ENCODE data around the gene STK17B.

The STK17B gene

DNA sequence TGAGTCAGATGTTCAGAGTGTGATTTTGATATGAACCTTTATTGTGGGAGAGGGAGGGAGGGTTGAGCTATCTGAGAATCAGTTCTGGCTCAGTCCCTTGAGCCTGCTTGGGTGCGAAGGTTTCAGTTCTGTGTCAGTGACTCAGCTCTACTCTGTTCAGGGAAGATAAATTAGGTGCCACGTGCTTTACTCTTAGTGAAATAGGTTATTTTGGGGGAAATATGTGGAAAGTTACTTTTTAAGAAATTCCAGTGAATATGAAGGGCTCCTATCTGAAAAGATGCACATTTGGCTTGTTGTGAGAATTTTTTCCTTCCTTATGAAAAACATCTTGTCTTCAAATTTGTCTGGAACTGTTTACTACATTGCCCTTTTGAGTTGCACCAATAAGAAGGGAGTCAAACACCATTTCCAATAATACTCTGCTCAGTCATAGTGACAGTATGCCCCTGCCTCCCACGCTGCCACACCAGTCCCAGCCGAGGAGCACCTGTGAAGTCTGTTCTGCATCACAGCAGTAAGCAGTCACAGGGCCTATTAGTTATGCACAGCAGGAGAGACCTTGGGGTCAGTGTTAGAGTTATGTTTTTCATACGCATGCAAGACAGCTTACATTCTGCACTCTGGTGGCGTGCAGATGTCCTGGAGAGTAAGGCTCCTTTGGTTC is 69.9 kb downstream of the STK17B start:
- Histone ChIP-seq H3K14ac (ENCODE audit: low read length in 2 of 2) (no peak overlapping the region), H3K4me2 (ENCODE audit: low read length, poor library complexity, severe bottlenecking) (no peak overlapping the region), H2AFZ (ENCODE audit: low read depth, low read length) (no peak overlapping the region), H2AK5ac (ENCODE audit: low read length, severe bottlenecking) (no peak overlapping the region), H3K27ac (ENCODE audit: low read length, poor library complexity, severe bottlenecking) (peak overlapping the region; percentile 10), H3K9ac (ENCODE audit: low read length) (no peak overlapping the region), H2BK120ac (ENCODE audit: low read depth, low read length) (no peak overlapping the region), H3K23ac (ENCODE audit: low read length in 2 of 2) (no peak overlapping the region), H3K4me1 (ENCODE audit: control insufficient read depth, insufficient read depth, low read depth, low read length) (peaks cover 4% of the 10 kb centered on the region), H2BK15ac (ENCODE audit: low read depth, poor library complexity, severe bottlenecking) (no peak overlapping the region), H4K8ac (ENCODE audit: low read length) (no peak overlapping the region), H3K79me1 (replicated peaks; ENCODE audit: low read length, poor library complexity, severe bottlenecking) (no peaks in the 10 kb centered on the region), H3K36me3 (ENCODE audit: control insufficient read depth in 1 of 2, insufficient read depth in 2 of 2, low read depth in 1 of 2, low read length in 2 of 2) (no peaks in the 10 kb centered on the region), H2BK12ac (ENCODE audit: low read length in 2 of 2) (peak overlapping the region in 1 of 2 experiments; percentile 7), H3K4ac (ENCODE audit: low read depth in 1 of 2, low read length in 2 of 2) (peak overlapping the region in 1 of 2 experiments; percentile 6), H3K9me3 (ENCODE audit: control insufficient read depth, low read length) (no peaks in the 10 kb centered on the region), H4K91ac (ENCODE audit: low read length) (peak overlapping the region; percentile 62), H2BK5ac (ENCODE audit: low read depth, low read length, poor library complexity, severe bottlenecking) (no peak overlapping the region), H3K27me3 (ENCODE audit: control insufficient read depth in 1 of 2, insufficient read depth in 1 of 2, low read length in 2 of 2) (no peaks in the 10 kb centered on the region), H3K4me3 (ENCODE audit: insufficient read depth in 1 of 2, low read depth in 1 of 2, low read length in 2 of 2) (no peak overlapping the region), H3K18ac (ENCODE audit: low read depth in 1 of 2, low read length in 2 of 2) (no peak overlapping the region)
- peak; percentile 41 for DNase-seq
- WGBS: 58% methylated on average over 5 of the region's 6 CpGs

- H2AK5ac ChIP-seq (ENCODE audit: low read length, severe bottlenecking): no peak overlapping the region
Observed at GRCh38 chr2:196099916-196100315, 71.5 kb downstream of the STK17B start.

DNA sequence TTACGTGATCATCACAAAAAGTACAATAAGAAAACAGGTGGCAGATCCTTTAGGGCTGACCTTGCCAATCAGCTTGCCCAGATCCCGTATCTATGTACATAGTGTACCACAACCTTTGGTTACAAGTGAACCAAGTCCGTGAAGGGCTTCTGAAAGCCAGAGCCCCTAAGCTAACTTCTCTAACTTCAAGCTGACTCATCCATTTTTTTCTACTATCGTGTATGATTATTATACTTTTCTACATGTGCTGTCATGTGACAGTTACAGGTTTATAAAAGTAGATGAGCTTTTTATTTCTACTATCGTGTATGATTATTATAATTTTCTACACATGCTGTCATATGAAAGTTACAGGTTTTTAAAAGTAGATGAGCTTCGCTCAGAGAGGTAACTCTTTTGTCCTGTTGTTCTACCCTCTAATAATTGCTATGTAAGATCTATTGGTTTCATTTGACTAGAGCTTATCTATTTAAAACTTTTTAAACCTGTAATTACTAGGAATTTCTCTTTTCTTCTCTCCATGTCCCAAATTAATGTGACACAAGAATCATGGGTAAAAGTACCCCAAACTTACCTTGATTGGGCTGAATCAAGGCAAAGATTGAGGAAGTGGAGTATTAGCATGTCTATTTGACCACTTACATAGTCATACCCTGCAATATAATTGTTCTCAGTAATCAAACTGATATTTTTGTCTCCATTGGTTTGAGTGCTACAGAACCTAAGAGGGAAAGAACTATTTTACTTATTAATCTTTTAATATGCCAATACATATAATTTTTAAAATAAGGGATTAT is 73.3 kb downstream of the STK17B start:
- no peak for DNase-seq
- no peaks in the 10 kb centered on the region for H3K27me3 ChIP-seq (ENCODE audit: control insufficient read depth in 1 of 2, insufficient read depth in 1 of 2, low read length in 2 of 2)
- H3K36me3 ChIP-seq (ENCODE audit: control insufficient read depth in 1 of 2, insufficient read depth in 2 of 2, low read depth in 1 of 2, low read length in 2 of 2): no peaks in the 10 kb centered on the region
- H3K14ac ChIP-seq (ENCODE audit: low read length in 2 of 2): no peak overlapping the region
- H3K4me2 ChIP-seq (ENCODE audit: low read length, poor library complexity, severe bottlenecking): no peak overlapping the region
- no peaks in the 10 kb centered on the region for H3K79me1 ChIP-seq (replicated peaks; ENCODE audit: low read length, poor library complexity, severe bottlenecking)
- H3K4me3 ChIP-seq (ENCODE audit: insufficient read depth in 1 of 2, low read depth in 1 of 2, low read length in 2 of 2): no peak overlapping the region
- H3K4me1 ChIP-seq (ENCODE audit: control insufficient read depth, insufficient read depth, low read depth, low read length): peaks cover 4% of the 10 kb centered on the region
- no peak overlapping the region for H2BK120ac ChIP-seq (ENCODE audit: low read depth, low read length)
- no peak overlapping the region for H2BK15ac ChIP-seq (ENCODE audit: low read depth, poor library complexity, severe bottlenecking)
- no peak overlapping the region for H2AK5ac ChIP-seq (ENCODE audit: low read length, severe bottlenecking)
- H2BK12ac ChIP-seq (ENCODE audit: low read length in 2 of 2): no peak overlapping the region
- WGBS: 92% methylated on average over 3 of the region's 6 CpGs
- no peak overlapping the region for H3K23ac ChIP-seq (ENCODE audit: low read length in 2 of 2)
- H2AFZ ChIP-seq (ENCODE audit: low read depth, low read length): no peak overlapping the region
- no peak overlapping the region for H3K27ac ChIP-seq (ENCODE audit: low read length, poor library complexity, severe bottlenecking)
- no peak overlapping the region for H4K8ac ChIP-seq (ENCODE audit: low read length)
- no peak overlapping the region for H3K18ac ChIP-seq (ENCODE audit: low read depth in 1 of 2, low read length in 2 of 2)
- H3K9ac ChIP-seq (ENCODE audit: low read length): no peak overlapping the region
- H3K9me3 ChIP-seq (ENCODE audit: control insufficient read depth, low read length): no peaks in the 10 kb centered on the region
- no peak overlapping the region for H3K4ac ChIP-seq (ENCODE audit: low read depth in 1 of 2, low read length in 2 of 2)
- H4K91ac ChIP-seq (ENCODE audit: low read length): no peak overlapping the region
- H2BK5ac ChIP-seq (ENCODE audit: low read depth, low read length, poor library complexity, severe bottlenecking): no peak overlapping the region

More at GRCh38 chr2:196099916-196100315, 71.5 kb downstream of the STK17B start:
- H3K23ac ChIP-seq (ENCODE audit: low read length in 2 of 2): no peak overlapping the region
- no peak overlapping the region for H3K9ac ChIP-seq (ENCODE audit: low read length)
- 99% methylated on average over 3 of the region's 3 CpGs for WGBS
- no peaks in the 10 kb centered on the region for H3K79me1 ChIP-seq (replicated peaks; ENCODE audit: low read length, poor library complexity, severe bottlenecking)
- no peak overlapping the region for H2BK12ac ChIP-seq (ENCODE audit: low read length in 2 of 2)
- H3K4me2 ChIP-seq (ENCODE audit: low read length, poor library complexity, severe bottlenecking): no peak overlapping the region
- peak overlapping the region; percentile 33 for H4K8ac ChIP-seq (ENCODE audit: low read length)
- H3K9me3 ChIP-seq (ENCODE audit: control insufficient read depth, low read length): no peaks in the 10 kb centered on the region
- no peaks in the 10 kb centered on the region for H3K27me3 ChIP-seq (ENCODE audit: control insufficient read depth in 1 of 2, insufficient read depth in 1 of 2, low read length in 2 of 2)
- no peak overlapping the region for H3K4me3 ChIP-seq (ENCODE audit: insufficient read depth in 1 of 2, low read depth in 1 of 2, low read length in 2 of 2)
- H3K4ac ChIP-seq (ENCODE audit: low read depth in 1 of 2, low read length in 2 of 2): no peak overlapping the region
- H2BK15ac ChIP-seq (ENCODE audit: low read depth, poor library complexity, severe bottlenecking): no peak overlapping the region
- no peak overlapping the region for H2AFZ ChIP-seq (ENCODE audit: low read depth, low read length)
- no peak overlapping the region for H4K91ac ChIP-seq (ENCODE audit: low read length)
- no peak for DNase-seq
- H2BK120ac ChIP-seq (ENCODE audit: low read depth, low read length): no peak overlapping the region
- H3K4me1 ChIP-seq (ENCODE audit: control insufficient read depth, insufficient read depth, low read depth, low read length): peaks cover 4% of the 10 kb centered on the region
- H3K27ac ChIP-seq (ENCODE audit: low read length, poor library complexity, severe bottlenecking): no peak overlapping the region
- H2BK5ac ChIP-seq (ENCODE audit: low read depth, low read length, poor library complexity, severe bottlenecking): no peak overlapping the region
- H3K14ac ChIP-seq (ENCODE audit: low read length in 2 of 2): peak overlapping the region in 1 of 2 experiments; percentile 8
- H3K18ac ChIP-seq (ENCODE audit: low read depth in 1 of 2, low read length in 2 of 2): peak overlapping the region in 1 of 2 experiments; percentile 37
- no peaks in the 10 kb centered on the region for H3K36me3 ChIP-seq (ENCODE audit: control insufficient read depth in 1 of 2, insufficient read depth in 2 of 2, low read depth in 1 of 2, low read length in 2 of 2)

DNA sequence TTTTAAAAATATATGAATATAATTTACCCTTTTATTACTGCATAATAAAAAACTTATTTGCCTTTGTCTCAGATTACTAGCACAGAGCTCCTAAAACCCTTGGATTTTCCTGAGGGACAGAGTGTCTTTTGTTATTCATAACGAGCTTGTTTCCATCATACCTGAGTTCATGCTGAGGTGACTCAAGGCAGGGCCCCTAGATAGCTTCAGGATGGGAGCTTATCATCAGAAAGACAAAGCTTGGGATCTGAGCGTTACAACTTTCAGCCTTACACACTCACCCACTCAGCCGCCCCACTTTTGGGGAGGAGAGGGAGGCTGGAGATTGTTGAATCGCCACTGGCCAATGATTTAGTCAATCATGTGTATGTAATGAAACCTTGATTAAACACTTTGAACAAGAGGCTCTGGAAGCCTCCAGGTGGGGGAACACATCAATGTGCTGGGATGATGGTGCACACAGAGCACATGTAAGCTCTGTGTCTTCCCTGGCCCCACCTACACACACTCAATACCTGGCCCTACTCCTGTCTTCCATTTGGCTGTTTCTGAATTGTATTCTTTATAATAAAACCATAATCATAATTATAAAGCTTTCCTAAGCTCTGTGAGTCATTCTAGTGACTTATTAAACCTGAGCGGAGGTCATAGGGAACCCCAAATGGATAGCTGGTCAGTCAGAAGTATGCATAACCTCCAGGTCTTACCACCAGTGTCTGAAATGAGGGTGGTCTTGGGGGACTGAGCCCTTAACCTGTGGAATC is 74.2 kb downstream of the STK17B start:
- no peaks in the 10 kb centered on the region for H3K27me3 ChIP-seq (ENCODE audit: control insufficient read depth in 1 of 2, insufficient read depth in 1 of 2, low read length in 2 of 2)
- H2AFZ ChIP-seq (ENCODE audit: low read depth, low read length): no peak overlapping the region
- H3K4ac ChIP-seq (ENCODE audit: low read depth in 1 of 2, low read length in 2 of 2): no peak overlapping the region
- no peaks in the 10 kb centered on the region for H3K36me3 ChIP-seq (ENCODE audit: control insufficient read depth in 1 of 2, insufficient read depth in 2 of 2, low read depth in 1 of 2, low read length in 2 of 2)
- no peak overlapping the region for H4K91ac ChIP-seq (ENCODE audit: low read length)
- no peaks in the 10 kb centered on the region for H3K9me3 ChIP-seq (ENCODE audit: control insufficient read depth, low read length)
- H2BK12ac ChIP-seq (ENCODE audit: low read length in 2 of 2): no peak overlapping the region
- DNase-seq: no peak
- H3K4me3 ChIP-seq (ENCODE audit: insufficient read depth in 1 of 2, low read depth in 1 of 2, low read length in 2 of 2): no peak overlapping the region
- H3K14ac ChIP-seq (ENCODE audit: low read length in 2 of 2): no peak overlapping the region
- peaks cover 4% of the 10 kb centered on the region for H3K4me1 ChIP-seq (ENCODE audit: control insufficient read depth, insufficient read depth, low read depth, low read length)
- H2BK5ac ChIP-seq (ENCODE audit: low read depth, low read length, poor library complexity, severe bottlenecking): no peak overlapping the region
- no peak overlapping the region for H4K8ac ChIP-seq (ENCODE audit: low read length)
- no peak overlapping the region for H3K9ac ChIP-seq (ENCODE audit: low read length)
- H2BK120ac ChIP-seq (ENCODE audit: low read depth, low read length): no peak overlapping the region
- H3K79me1 ChIP-seq (replicated peaks; ENCODE audit: low read length, poor library complexity, severe bottlenecking): no peaks in the 10 kb centered on the region
- no peak overlapping the region for H2AK5ac ChIP-seq (ENCODE audit: low read length, severe bottlenecking)
- H3K27ac ChIP-seq (ENCODE audit: low read length, poor library complexity, severe bottlenecking): no peak overlapping the region
- no peak overlapping the region for H3K4me2 ChIP-seq (ENCODE audit: low read length, poor library complexity, severe bottlenecking)
- H3K23ac ChIP-seq (ENCODE audit: low read length in 2 of 2): no peak overlapping the region
- H3K18ac ChIP-seq (ENCODE audit: low read depth in 1 of 2, low read length in 2 of 2): no peak overlapping the region
- 94% methylated on average over 2 of the region's 5 CpGs for WGBS
- H2BK15ac ChIP-seq (ENCODE audit: low read depth, poor library complexity, severe bottlenecking): no peak overlapping the region

Data from mesenchymal stem cell (in vitro differentiated cells and primary cell).